ENCODE data around the gene FGA.

DNA sequence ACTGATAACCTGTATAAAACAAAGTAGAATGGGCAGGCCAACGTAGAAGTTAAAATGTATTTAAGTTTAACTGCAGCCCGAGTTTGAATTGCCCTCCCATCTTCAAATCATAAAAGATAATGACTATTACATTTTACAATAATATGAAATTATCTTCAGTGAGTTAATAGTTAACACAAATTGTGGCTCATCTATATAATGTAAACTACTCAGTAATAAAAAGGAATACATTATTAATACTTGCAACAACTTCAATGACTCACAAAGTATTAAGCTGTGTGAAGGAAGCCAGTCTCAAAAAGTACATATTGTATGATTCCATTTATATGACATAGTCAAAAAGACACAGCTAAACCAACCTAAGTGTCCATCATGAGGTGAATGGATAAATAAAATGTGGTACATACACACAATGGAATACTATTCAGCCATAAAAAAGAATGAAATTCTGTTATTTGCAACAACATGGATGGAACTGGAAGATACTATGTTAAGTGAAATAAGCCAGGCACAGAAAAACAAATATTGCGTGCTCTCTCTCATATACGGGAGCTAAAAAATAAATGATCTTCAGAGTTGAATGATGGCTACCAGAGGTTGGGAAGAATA is 48.2 kb downstream of the FGA start:
- TF ChIP-seq, protein P1, sequence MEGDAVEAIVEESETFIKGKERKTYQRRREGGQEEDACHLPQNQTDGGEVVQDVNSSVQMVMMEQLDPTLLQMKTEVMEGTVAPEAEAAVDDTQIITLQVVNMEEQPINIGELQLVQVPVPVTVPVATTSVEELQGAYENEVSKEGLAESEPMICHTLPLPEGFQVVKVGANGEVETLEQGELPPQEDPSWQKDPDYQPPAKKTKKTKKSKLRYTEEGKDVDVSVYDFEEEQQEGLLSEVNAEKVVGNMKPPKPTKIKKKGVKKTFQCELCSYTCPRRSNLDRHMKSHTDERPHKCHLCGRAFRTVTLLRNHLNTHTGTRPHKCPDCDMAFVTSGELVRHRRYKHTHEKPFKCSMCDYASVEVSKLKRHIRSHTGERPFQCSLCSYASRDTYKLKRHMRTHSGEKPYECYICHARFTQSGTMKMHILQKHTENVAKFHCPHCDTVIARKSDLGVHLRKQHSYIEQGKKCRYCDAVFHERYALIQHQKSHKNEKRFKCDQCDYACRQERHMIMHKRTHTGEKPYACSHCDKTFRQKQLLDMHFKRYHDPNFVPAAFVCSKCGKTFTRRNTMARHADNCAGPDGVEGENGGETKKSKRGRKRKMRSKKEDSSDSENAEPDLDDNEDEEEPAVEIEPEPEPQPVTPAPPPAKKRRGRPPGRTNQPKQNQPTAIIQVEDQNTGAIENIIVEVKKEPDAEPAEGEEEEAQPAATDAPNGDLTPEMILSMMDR (IDR thresholded peaks at IDR 0.05): no peak
- no peak for TF ChIP-seq POLR2A (IDR thresholded peaks at IDR 0.05)

Measured in ovary (tissue), 3 donors.